Hepatocyte (in vitro differentiated cells): ENCODE data around the gene RASL10B. TPM values are rescaled to one million over a fixed set of nuclear protein-coding genes. Genes with fewer than 3 reads are reported as not detected.

ENCODE experiments used
- DNase-seq: peaks from one replicate; pipeline ENCODE4 v3.0.0-alpha.2; 2016; ENCODE audit warnings: low spot score
- H2AFZ ChIP-seq: fragments of 200-600 bp; sonication (generic); 2 replicates; pipeline ENCODE4 v1.6.0; 2016; ENCODE audit warnings: antibody characterized with exemption, mild to moderate bottlenecking
- H3K27ac ChIP-seq: fragments of 200-600 bp; sonication (generic); 2 replicates; pipeline ENCODE4 v1.5.1; 2016; ENCODE audit warnings: mild to moderate bottlenecking
- H3K27me3 ChIP-seq: fragments of 200-600 bp; sonication (generic); 2 replicates; pipeline ENCODE4 v1.6.1; 2016
- H3K36me3 ChIP-seq: fragments of 200-600 bp; sonication (generic); replicated peaks from 2 replicates; pipeline ENCODE4 v1.5.1; 2016; ENCODE audit warnings: low read depth; ENCODE audit not compliant: insufficient read depth
- H3K4me1 ChIP-seq: fragments of 200-600 bp; sonication (generic); 2 replicates; pipeline ENCODE4 v1.5.1; 2016; ENCODE audit warnings: mild to moderate bottlenecking, moderate library complexity; ENCODE audit not compliant: insufficient read depth
- H3K4me2 ChIP-seq: fragments of 200-600 bp; sonication (generic); 2 replicates; pipeline ENCODE4 v1.6.0; 2016
- H3K4me3 ChIP-seq: fragments of 200-600 bp; sonication (generic); 2 replicates; pipeline ENCODE4 v1.5.1; 2016; ENCODE audit warnings: mild to moderate bottlenecking
- H3K79me2 ChIP-seq: fragments of 200-600 bp; sonication (generic); 2 replicates; pipeline ENCODE4 v1.6.0; 2017; ENCODE audit warnings: mild to moderate bottlenecking
- H3K9me2 ChIP-seq: fragments of 200-600 bp; sonication (generic); replicated peaks from 2 replicates; pipeline ENCODE4 v1.6.0; 2017; ENCODE audit warnings: mild to moderate bottlenecking; ENCODE audit not compliant: insufficient read depth
- H3K9me3 ChIP-seq: fragments of 200-600 bp; sonication (generic); 2 replicates; pipeline ENCODE4 v1.5.1; 2016; ENCODE audit warnings: low read depth, mild to moderate bottlenecking
- H4K20me1 ChIP-seq: fragments of 200-600 bp; sonication (generic); 2 replicates; pipeline ENCODE4 v1.6.0; 2016; ENCODE audit warnings: mild to moderate bottlenecking; ENCODE audit not compliant: insufficient read depth, poor library complexity, severe bottlenecking
- CTCF ChIP-seq: fragments of 200-600 bp; sonication (generic); IDR thresholded peaks from 2 replicates; pipeline ENCODE4 v1.5.1; 2016; ENCODE audit warnings: antibody characterized with exemption, mild to moderate bottlenecking; ENCODE audit not compliant: poor library complexity
- EZH2 ChIP-seq: fragments of 200-600 bp; sonication (generic); IDR thresholded peaks from 2 replicates; pipeline ENCODE4 v1.6.1; 2016; ENCODE audit warnings: antibody characterized with exemption, mild to moderate bottlenecking, borderline replicate concordance
- EZH2phosphoT487 ChIP-seq: fragments of 200-600 bp; sonication (generic); IDR thresholded peaks from one replicate; pipeline ENCODE4 v1.6.1; 2018; ENCODE audit warnings: antibody characterized with exemption, mild to moderate bottlenecking, low read depth, moderate library complexity; ENCODE audit not compliant: unreplicated experiment, severe bottlenecking
- WGBS: methylation state at CpG from one replicate; pipeline ENCODE4 v1.1.6; 2016; ENCODE audit warnings: low lambda C conversion rate; ENCODE audit errors: missing lambda C conversion rate; 5-methylcytosine and 5-hydroxymethylcytosine counted together
- polyA plus RNA-seq: library from polyadenylated mRNA; unstranded; fragments of >200 nt; fragmentation: Nextera tagmentation; extraction: Ambion mirVana; gene quantifications from 2 replicates; pipeline ENCODE4 v1.2.1, GENCODE V29; 2016
- total RNA-seq: library from RNA; depleted of rRNA; stranded (reverse); fragments of >200 nt; gene quantifications from 2 replicates; pipeline ENCODE4 v1.2.3, GENCODE V29; 2014

The RASL10B gene
- total and polyA plus RNA-seq, 2 experiments from 2014 or later: 7.1 to 7.6 TPM

GRCh38 chr17:35728551-35728950 lies 2.9 kb upstream of the RASL10B start:
- no peaks in the 10 kb centered on the region for H3K27me3 ChIP-seq
- no peak for TF ChIP-seq CTCF

GRCh38 chr17:35729405-35729833 lies 2.0 kb upstream of the RASL10B start:
- 68% methylated on average over 4 of the region's 4 CpGs for WGBS

More at GRCh38 chr17:35728551-35728950, 2.9 kb upstream of the RASL10B start:
- Histone ChIP-seq H3K36me3 (no peaks in the 10 kb centered on the region), H3K4me3 (no peak overlapping the region), H3K79me2 (no peaks in the 10 kb centered on the region), H3K4me2 (no peak overlapping the region), H3K4me1 (peaks cover 30% of the 10 kb centered on the region), H3K9me3 (no peaks in the 10 kb centered on the region), H2AFZ (no peak overlapping the region), H3K9me2 (no peaks in the 10 kb centered on the region), H3K27ac (no peak overlapping the region), H4K20me1 (no peaks in the 10 kb centered on the region)
- 95% methylated on average over 3 of the region's 3 CpGs for WGBS
- DNase-seq: no peak

GRCh38 chr17:35730400-35731005 lies 936 bp upstream of the RASL10B start:
- no peak for TF ChIP-seq EZH2phosphoT487
- no peak for TF ChIP-seq EZH2
- no peak for TF ChIP-seq CTCF
- no peak for DNase-seq
- Histone ChIP-seq H3K4me2 (peak overlapping the region; percentile 96), H3K79me2 (no peaks in the 10 kb centered on the region), H3K27me3 (no peaks in the 10 kb centered on the region), H3K36me3 (no peaks in the 10 kb centered on the region), H3K9me3 (no peaks in the 10 kb centered on the region), H3K4me3 (no peak overlapping the region), H3K27ac (no peak overlapping the region), H3K4me1 (peaks cover 29% of the 10 kb centered on the region), H3K9me2 (no peaks in the 10 kb centered on the region), H2AFZ (no peak overlapping the region), H4K20me1 (no peaks in the 10 kb centered on the region)
- WGBS: 77% methylated on average over 10 of the region's 10 CpGs

More at GRCh38 chr17:35729405-35729833, 2.0 kb upstream of the RASL10B start:
- TF ChIP-seq CTCF: no peak
- no peak for TF ChIP-seq EZH2
- TF ChIP-seq EZH2phosphoT487: no peak
- no peaks in the 10 kb centered on the region for H3K36me3 ChIP-seq
- H3K9me2 ChIP-seq: no peaks in the 10 kb centered on the region
- no peak overlapping the region for H3K4me2 ChIP-seq
- H3K27me3 ChIP-seq: no peaks in the 10 kb centered on the region
- no peak for DNase-seq
- no peaks in the 10 kb centered on the region for H3K79me2 ChIP-seq
- no peak overlapping the region for H3K4me3 ChIP-seq
- H3K4me1 ChIP-seq: peaks cover 30% of the 10 kb centered on the region
- no peak overlapping the region for H3K27ac ChIP-seq
- no peaks in the 10 kb centered on the region for H4K20me1 ChIP-seq
- H2AFZ ChIP-seq: no peak overlapping the region
- no peaks in the 10 kb centered on the region for H3K9me3 ChIP-seq
